A549 (cell line): ENCODE results near the gene SUCNR1.

Experiments used
- FOSL2 ChIP-seq, 2 experiments: fragments of 450-650 bp in 1 of 2; fragments of >200 bp in 1 of 2; sonication (Bioruptor Twin) in 1 of 2; formaldehyde crosslinking; IDR thresholded peaks; 2 replicates each; pipeline versions ENCODE4 v1.5.0 to v1.6.1; 2016 to 2020; ENCODE audit warnings: mild to moderate bottlenecking in 1 of 2, moderate library complexity in 1 of 2
- POLR2A ChIP-seq: IDR thresholded peaks from 2 replicates; pipeline ENCODE4 v1.6.1; 2012; ENCODE audit warnings: mild to moderate bottlenecking, low read length

DNA sequence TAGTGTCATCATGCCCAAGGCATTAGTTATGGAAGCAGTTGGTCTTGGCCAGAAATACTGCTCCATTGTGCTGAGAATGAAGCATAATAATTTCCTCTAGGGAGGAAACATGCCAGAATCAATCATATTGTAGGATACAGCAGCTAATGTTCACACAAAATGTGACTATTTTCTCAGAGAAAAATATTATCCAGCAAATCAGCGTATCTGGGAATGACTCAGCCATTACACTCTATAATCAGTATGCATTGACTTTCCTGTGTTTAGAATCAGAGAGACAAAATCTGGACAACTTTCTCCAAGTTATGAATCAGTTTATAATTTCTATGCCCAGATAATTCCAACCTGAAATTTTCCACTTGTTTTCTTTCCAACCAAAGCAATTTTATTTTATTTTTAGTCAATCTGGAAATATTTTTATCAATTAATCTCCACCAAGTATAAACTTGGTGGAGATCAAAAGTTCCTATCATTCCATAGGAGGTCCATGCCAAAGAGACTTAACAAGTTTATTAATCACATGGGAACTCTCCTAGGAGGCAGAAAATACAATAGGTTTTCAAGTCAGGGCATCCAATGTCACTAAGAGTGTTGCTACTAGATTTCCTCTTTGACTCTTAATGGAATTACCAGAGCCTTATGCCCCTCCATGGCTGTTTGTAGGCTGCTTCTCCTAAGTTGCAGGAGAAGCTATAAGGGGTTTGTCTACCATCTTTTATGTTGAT lies 36.4 kb downstream of the SUCNR1 start:
- TF ChIP-seq POLR2A (no peak), FOSL2 (IDR thresholded peaks at IDR 0.05) (no peak), FOSL2 (CRISPR knock-in tag; IDR thresholded peaks at IDR 0.05) (no peak)
